NCI-H2196 treated with DMSO at 0.1 percent for 48 hours (cell line): ENCODE results near the gene OR1J4.

Experiments
- DNase-seq: peaks from one replicate; lab custom pipeline; 2025; ENCODE audit not compliant: unreplicated experiment; lab: John Stamatoyannopoulos, UW

OR1J4 gene

DNA sequence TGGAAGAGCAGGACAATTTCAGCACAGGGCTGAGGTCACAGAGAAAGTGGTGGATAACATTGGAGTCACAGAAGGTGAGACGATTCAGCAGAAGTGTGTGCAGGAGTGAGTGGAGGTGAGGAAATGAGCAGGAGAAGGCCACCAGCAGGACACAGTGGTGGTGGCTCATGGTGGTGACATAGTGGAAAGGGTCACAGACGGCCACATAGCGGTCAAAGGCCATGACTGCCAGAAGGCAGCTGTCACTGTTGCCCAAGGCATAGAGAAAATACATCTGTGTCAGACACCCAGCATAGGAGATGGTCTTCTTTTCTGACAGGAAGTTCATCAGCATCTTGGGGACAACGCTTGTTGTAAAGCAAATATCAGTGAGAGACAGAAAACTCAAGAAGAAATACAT lies 49.0 kb downstream of the OR1J4 start:
- no peak for DNase-seq
